Measurements from ENCODE around the gene APBB2.

Gene APBB2

DNA sequence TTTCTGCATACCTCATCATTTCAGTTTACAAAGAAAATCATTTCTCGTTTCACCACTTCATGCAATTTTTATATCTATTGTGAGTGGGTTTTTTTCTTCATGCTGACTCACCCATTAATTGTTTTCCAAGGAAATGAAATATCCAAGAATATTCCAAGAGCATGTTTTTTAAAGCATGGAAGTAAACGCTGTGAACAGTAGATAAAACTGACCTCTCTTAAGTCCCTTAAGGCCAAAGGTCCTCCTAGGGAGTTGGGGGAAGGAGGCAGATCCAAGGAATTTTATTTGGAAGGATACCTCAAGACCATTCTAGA is 2.6 kb upstream of the APBB2 start:
- no peak overlapping the region for H3K27ac ChIP-seq (ENCODE audit: insufficient read depth, low read length, poor library complexity, severe bottlenecking)
- H3K27me3 ChIP-seq (replicated peaks; ENCODE audit: control insufficient read depth, insufficient read depth, low read length, poor library complexity, severe bottlenecking): peaks cover 19% of the 10 kb centered on the region
- H3K36me3 ChIP-seq (ENCODE audit: control insufficient read depth, insufficient read depth, low read length): no peaks in the 10 kb centered on the region
- no peak overlapping the region for H3K4me3 ChIP-seq (ENCODE audit: insufficient read depth, low read depth, low read length, poor library complexity, severe bottlenecking)
- H3K9me3 ChIP-seq (ENCODE audit: control insufficient read depth, low read length): no peaks in the 10 kb centered on the region
- no peak for DNase-seq
- H3K4me1 ChIP-seq (ENCODE audit: control insufficient read depth, insufficient read depth, low read length, poor library complexity, severe bottlenecking): peaks cover 11% of the 10 kb centered on the region

DNA sequence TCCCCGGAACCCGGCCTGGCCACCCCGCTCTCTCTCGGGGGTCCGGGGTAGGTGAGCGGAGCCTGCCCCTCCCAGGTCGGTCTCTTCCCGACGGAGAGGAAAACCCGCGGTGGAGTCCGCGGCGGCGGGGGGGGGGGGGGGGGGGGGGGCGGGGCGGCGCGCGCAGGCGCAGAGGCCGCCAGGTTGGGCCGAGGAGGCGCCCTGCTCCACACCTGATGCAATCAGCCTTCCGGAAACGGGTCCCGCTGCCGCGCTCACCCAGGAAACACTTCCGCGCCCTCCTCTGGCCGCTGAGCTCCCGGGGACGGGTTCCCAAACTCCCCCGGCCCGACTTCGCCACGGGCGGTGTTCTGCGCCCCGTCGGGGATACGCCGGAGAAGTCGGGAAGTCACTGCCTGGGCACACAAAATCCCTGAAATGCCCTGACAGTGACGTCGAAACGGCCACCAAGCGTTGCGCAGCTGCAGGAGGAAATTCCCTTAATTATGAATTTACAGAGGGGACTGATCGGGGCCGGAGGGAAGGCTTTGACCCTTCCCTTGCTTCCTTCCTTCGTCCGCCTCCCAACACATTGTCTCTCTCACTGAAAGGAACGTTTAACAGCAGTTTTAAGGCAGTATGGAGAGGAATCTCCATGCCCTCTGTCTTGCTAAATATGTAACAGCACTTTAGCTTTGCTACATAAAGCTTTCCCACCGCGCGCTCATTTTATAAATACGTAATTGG is 2.1 kb upstream of the APBB2 start:
- DNase-seq: no peak
- no peaks in the 10 kb centered on the region for H3K9me3 ChIP-seq (ENCODE audit: control insufficient read depth, low read length)
- peaks cover 19% of the 10 kb centered on the region for H3K27me3 ChIP-seq (replicated peaks; ENCODE audit: control insufficient read depth, insufficient read depth, low read length, poor library complexity, severe bottlenecking)
- peaks cover 11% of the 10 kb centered on the region for H3K4me1 ChIP-seq (ENCODE audit: control insufficient read depth, insufficient read depth, low read length, poor library complexity, severe bottlenecking)
- H3K36me3 ChIP-seq (ENCODE audit: control insufficient read depth, insufficient read depth, low read length): no peaks in the 10 kb centered on the region
- H3K4me3 ChIP-seq (ENCODE audit: insufficient read depth, low read depth, low read length, poor library complexity, severe bottlenecking): peak overlapping the region; percentile 28
- no peak overlapping the region for H3K27ac ChIP-seq (ENCODE audit: insufficient read depth, low read length, poor library complexity, severe bottlenecking)

DNA sequence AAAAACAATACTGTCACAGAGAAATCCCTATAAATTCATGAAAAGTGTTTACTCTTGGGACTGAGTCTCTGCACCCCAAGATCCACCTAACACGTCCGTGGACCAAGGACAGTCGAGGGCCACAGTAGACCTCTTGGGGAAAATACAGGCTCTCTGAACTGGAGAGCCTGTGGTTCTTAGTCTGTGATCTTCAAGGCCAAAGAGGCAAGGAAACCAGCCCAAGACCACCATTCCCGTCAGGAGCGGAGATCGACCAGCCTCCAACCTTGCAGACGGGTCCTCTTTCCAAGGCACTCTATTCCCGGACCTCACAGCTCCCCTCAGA is 1.6 kb upstream of the APBB2 start:
- DNase-seq: no peak
- H3K27ac ChIP-seq (ENCODE audit: insufficient read depth, low read length, poor library complexity, severe bottlenecking): no peak overlapping the region
- H3K4me3 ChIP-seq (ENCODE audit: insufficient read depth, low read depth, low read length, poor library complexity, severe bottlenecking): peak overlapping the region; percentile 28
- no peaks in the 10 kb centered on the region for H3K9me3 ChIP-seq (ENCODE audit: control insufficient read depth, low read length)
- H3K4me1 ChIP-seq (ENCODE audit: control insufficient read depth, insufficient read depth, low read length, poor library complexity, severe bottlenecking): peaks cover 11% of the 10 kb centered on the region
- no peaks in the 10 kb centered on the region for H3K36me3 ChIP-seq (ENCODE audit: control insufficient read depth, insufficient read depth, low read length)
- H3K27me3 ChIP-seq (replicated peaks; ENCODE audit: control insufficient read depth, insufficient read depth, low read length, poor library complexity, severe bottlenecking): peaks cover 19% of the 10 kb centered on the region

DNA sequence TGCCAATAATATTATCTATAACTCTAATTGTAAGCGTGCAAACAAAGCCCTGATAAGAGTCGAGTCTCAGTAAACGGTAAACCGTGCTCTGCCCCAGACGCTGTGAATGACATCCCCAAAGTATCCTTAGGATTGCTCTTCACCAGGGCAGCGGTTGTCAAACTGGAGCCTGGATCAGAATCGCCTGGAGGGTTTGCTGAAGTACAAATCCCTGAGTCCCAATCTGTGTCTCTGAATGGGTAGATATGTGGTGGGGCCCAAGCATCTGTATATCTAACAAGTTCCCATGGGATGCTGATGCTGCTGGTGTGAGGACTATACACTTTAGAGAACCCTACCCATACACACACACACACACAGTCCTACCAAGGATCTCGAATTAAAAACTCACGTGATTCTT is 813 bp upstream of the APBB2 start:
- H3K36me3 ChIP-seq (ENCODE audit: control insufficient read depth, insufficient read depth, low read length): no peaks in the 10 kb centered on the region
- peaks cover 11% of the 10 kb centered on the region for H3K4me1 ChIP-seq (ENCODE audit: control insufficient read depth, insufficient read depth, low read length, poor library complexity, severe bottlenecking)
- H3K9me3 ChIP-seq (ENCODE audit: control insufficient read depth, low read length): no peaks in the 10 kb centered on the region
- no peak for DNase-seq
- no peak overlapping the region for H3K4me3 ChIP-seq (ENCODE audit: insufficient read depth, low read depth, low read length, poor library complexity, severe bottlenecking)
- H3K27me3 ChIP-seq (replicated peaks; ENCODE audit: control insufficient read depth, insufficient read depth, low read length, poor library complexity, severe bottlenecking): peaks cover 19% of the 10 kb centered on the region
- H3K27ac ChIP-seq (ENCODE audit: insufficient read depth, low read length, poor library complexity, severe bottlenecking): no peak overlapping the region

DNA sequence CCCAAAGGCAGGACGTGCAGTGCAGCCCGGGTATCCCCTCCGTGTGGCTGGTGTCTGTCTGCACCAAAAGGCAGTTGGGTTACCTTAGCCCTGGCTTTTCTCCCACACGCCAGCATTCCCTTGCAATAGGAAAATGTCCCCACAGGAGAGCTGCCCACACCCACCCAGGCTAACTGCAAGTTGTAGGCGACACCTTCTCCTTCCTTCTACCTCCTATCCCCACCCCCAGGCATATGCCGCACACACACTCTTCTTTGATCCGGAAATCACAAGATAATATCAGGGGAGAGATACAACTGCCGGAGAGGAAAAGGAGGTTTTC is 444 bp upstream of the APBB2 start:
- Histone ChIP-seq H3K36me3 (ENCODE audit: control insufficient read depth, insufficient read depth, low read length) (no peaks in the 10 kb centered on the region), H3K4me3 (ENCODE audit: insufficient read depth, low read depth, low read length, poor library complexity, severe bottlenecking) (peak overlapping the region; percentile 49), H3K4me1 (ENCODE audit: control insufficient read depth, insufficient read depth, low read length, poor library complexity, severe bottlenecking) (peaks cover 11% of the 10 kb centered on the region), H3K27me3 (replicated peaks; ENCODE audit: control insufficient read depth, insufficient read depth, low read length, poor library complexity, severe bottlenecking) (peaks cover 19% of the 10 kb centered on the region), H3K27ac (ENCODE audit: insufficient read depth, low read length, poor library complexity, severe bottlenecking) (no peak overlapping the region), H3K9me3 (ENCODE audit: control insufficient read depth, low read length) (no peaks in the 10 kb centered on the region)
- no peak for DNase-seq

DNA sequence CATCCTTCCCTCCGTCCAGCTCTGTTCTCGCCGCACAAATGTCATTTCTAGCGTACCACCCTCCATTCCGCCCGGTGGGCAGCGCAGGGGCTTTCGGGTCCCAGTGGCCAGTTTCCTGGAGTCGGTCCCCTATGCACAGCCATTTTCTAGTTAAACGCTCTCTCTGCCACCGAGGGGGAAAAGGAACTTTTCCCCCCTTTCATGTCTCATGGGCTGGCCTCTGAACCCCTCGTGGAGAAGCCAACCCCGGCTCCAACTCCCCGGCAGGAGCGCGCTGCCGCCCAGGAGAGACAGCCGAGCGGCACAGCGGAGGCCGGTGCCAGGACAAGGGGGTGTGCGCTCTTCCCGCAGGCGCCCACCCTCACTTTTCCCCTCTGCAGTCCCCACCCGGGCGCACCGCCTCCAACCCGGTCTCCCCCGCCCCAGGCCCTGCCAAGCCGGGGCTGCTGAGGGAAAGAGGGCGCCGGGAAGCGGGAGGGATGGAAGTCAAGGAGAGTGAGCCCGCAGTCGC is 662 bp downstream of the APBB2 start:
- H3K4me3 ChIP-seq (ENCODE audit: insufficient read depth, low read depth, low read length, poor library complexity, severe bottlenecking): peak overlapping the region; percentile 49
- peaks cover 15% of the 10 kb centered on the region for H3K27me3 ChIP-seq (replicated peaks; ENCODE audit: control insufficient read depth, insufficient read depth, low read length, poor library complexity, severe bottlenecking)
- DNase-seq: no peak
- no peaks in the 10 kb centered on the region for H3K36me3 ChIP-seq (ENCODE audit: control insufficient read depth, insufficient read depth, low read length)
- H3K9me3 ChIP-seq (ENCODE audit: control insufficient read depth, low read length): no peaks in the 10 kb centered on the region
- H3K4me1 ChIP-seq (ENCODE audit: control insufficient read depth, insufficient read depth, low read length, poor library complexity, severe bottlenecking): peaks cover 11% of the 10 kb centered on the region
- no peak overlapping the region for H3K27ac ChIP-seq (ENCODE audit: insufficient read depth, low read length, poor library complexity, severe bottlenecking)

DNA sequence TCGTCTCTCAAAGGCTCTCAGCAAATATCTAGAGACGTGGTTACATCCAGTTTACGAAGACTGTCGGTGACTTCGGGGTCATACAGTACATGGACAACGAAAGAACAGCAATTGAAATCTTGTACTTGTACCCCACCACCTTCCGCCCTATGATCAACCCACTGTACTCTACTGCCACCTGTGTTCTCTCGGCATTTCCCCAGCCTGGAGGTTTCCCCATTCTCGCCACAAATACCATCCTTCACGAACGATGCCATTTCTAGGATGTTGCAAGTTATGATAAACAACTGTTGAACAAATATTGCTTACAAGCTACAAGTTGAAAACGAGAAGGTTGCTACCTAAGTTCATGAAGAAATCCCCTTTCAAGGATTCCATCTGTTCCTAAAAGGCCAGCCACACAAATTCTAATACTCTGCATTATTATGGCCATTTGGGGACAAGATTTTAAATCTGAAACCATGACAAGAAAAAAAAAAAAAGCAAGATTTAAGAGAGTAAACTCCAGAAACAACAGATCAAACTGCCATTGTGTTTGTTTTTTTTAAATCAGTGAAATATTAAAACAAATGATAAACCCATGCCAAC is 1.6 kb downstream of the APBB2 start:
- peaks cover 14% of the 10 kb centered on the region for H3K27me3 ChIP-seq (replicated peaks; ENCODE audit: control insufficient read depth, insufficient read depth, low read length, poor library complexity, severe bottlenecking)
- H3K4me3 ChIP-seq (ENCODE audit: insufficient read depth, low read depth, low read length, poor library complexity, severe bottlenecking): no peak overlapping the region
- no peak overlapping the region for H3K27ac ChIP-seq (ENCODE audit: insufficient read depth, low read length, poor library complexity, severe bottlenecking)
- H3K4me1 ChIP-seq (ENCODE audit: control insufficient read depth, insufficient read depth, low read length, poor library complexity, severe bottlenecking): peaks cover 11% of the 10 kb centered on the region
- no peaks in the 10 kb centered on the region for H3K36me3 ChIP-seq (ENCODE audit: control insufficient read depth, insufficient read depth, low read length)
- no peaks in the 10 kb centered on the region for H3K9me3 ChIP-seq (ENCODE audit: control insufficient read depth, low read length)
- no peak for DNase-seq

DNA sequence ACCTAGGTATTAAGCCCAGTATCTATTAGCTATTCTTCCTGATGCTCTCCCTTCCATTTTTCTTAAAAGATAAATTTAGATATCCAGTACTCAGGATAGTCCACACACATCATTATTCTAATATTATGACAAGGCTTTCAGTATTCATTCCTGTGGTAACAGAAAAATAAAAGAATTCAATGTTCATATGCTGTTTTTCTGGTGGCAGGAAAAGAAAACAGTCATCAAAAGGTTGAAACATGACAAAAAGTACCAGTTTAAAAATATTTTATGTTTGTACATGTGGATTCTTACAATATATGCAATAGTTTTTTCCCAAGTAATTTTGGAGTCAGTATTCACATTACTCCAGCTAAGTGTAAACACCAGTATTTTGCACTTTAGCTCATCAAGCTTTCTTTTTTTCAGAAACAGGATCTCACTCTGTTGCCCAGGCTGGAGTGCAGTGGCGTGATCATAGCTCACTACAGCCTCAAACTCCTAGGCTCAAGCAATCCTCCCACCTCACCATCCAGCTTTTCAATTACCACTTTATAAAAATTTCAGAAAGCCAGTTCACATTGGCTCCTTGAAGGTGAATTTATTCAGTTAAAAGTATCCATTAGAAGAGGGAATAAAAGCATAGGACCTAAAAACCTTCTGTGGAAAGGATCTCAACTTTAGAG is 2.3 kb downstream of the APBB2 start:
- Histone ChIP-seq H3K4me3 (ENCODE audit: insufficient read depth, low read depth, low read length, poor library complexity, severe bottlenecking) (no peak overlapping the region), H3K27me3 (replicated peaks; ENCODE audit: control insufficient read depth, insufficient read depth, low read length, poor library complexity, severe bottlenecking) (peaks cover 14% of the 10 kb centered on the region), H3K36me3 (ENCODE audit: control insufficient read depth, insufficient read depth, low read length) (no peaks in the 10 kb centered on the region), H3K4me1 (ENCODE audit: control insufficient read depth, insufficient read depth, low read length, poor library complexity, severe bottlenecking) (peaks cover 11% of the 10 kb centered on the region), H3K9me3 (ENCODE audit: control insufficient read depth, low read length) (no peaks in the 10 kb centered on the region), H3K27ac (ENCODE audit: insufficient read depth, low read length, poor library complexity, severe bottlenecking) (no peak overlapping the region)
- no peak for DNase-seq

DNA sequence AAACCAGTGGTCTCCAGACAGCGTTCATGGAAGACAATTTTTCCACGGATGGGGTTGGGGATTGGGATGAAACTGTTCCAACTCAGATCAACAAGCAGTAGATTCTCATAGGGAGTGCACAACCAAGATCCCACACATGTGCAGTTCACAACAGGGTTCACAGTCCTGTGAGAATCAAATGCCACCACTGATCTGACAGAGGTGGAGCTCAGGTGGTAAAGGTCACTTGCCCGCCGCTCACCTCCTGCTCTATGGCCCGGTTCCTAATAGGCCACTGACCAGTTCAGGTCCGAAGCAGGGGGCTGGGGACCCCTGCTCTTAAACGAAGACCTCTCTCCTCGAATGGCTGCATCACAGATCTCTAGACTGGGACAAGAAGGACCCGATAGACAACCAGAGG is 4.4 kb downstream of the APBB2 start:
- Histone ChIP-seq H3K36me3 (ENCODE audit: control insufficient read depth, insufficient read depth, low read length) (no peaks in the 10 kb centered on the region), H3K27ac (ENCODE audit: insufficient read depth, low read length, poor library complexity, severe bottlenecking) (no peak overlapping the region), H3K4me1 (ENCODE audit: control insufficient read depth, insufficient read depth, low read length, poor library complexity, severe bottlenecking) (peaks cover 10% of the 10 kb centered on the region), H3K27me3 (replicated peaks; ENCODE audit: control insufficient read depth, insufficient read depth, low read length, poor library complexity, severe bottlenecking) (no peaks in the 10 kb centered on the region), H3K9me3 (ENCODE audit: control insufficient read depth, low read length) (no peaks in the 10 kb centered on the region), H3K4me3 (ENCODE audit: insufficient read depth, low read depth, low read length, poor library complexity, severe bottlenecking) (no peak overlapping the region)
- DNase-seq: no peak

DNA sequence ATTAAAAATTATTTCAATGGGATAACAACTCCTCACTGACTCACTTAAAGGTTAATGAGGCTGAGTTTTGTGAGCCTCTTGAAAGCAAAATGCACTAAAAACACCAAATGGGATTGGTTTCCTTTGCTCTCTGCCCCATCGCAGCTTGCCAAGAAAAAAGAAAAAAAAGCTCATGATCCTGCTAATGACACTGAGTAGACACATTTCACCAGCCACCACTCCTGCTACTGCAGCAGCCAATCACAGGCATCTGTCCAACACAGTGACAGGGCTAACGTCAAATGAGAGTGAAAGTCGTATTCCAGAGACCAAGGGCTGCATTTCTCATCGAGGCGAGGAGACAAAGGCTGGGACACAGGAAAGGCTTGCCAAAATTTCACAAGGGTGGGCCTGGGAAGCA is 5.2 kb downstream of the APBB2 start:
- Histone ChIP-seq H3K4me1 (ENCODE audit: control insufficient read depth, insufficient read depth, low read length, poor library complexity, severe bottlenecking) (peaks cover 6% of the 10 kb centered on the region), H3K9me3 (ENCODE audit: control insufficient read depth, low read length) (no peaks in the 10 kb centered on the region), H3K36me3 (ENCODE audit: control insufficient read depth, insufficient read depth, low read length) (no peaks in the 10 kb centered on the region), H3K27ac (ENCODE audit: insufficient read depth, low read length, poor library complexity, severe bottlenecking) (no peak overlapping the region), H3K27me3 (replicated peaks; ENCODE audit: control insufficient read depth, insufficient read depth, low read length, poor library complexity, severe bottlenecking) (no peaks in the 10 kb centered on the region), H3K4me3 (ENCODE audit: insufficient read depth, low read depth, low read length, poor library complexity, severe bottlenecking) (no peak overlapping the region)
- no peak for DNase-seq
